Activated T-cell treated with anti-CD3 and anti-CD28 coated beads for 4 hours (primary cell): Measurements from ENCODE around the gene DCXR.
A peak's percentile ranks its signal among the peaks of the same experiment; 100 is the strongest.

Experiments
- DNase-seq: peaks from one replicate; pipeline ENCODE4 v3.0.0-alpha.2; 2020

The DCXR gene

GRCh38 chr17:82072827-82073226, 35.3 kb upstream of the DCXR start:
- DNase-seq: no peak

DNA sequence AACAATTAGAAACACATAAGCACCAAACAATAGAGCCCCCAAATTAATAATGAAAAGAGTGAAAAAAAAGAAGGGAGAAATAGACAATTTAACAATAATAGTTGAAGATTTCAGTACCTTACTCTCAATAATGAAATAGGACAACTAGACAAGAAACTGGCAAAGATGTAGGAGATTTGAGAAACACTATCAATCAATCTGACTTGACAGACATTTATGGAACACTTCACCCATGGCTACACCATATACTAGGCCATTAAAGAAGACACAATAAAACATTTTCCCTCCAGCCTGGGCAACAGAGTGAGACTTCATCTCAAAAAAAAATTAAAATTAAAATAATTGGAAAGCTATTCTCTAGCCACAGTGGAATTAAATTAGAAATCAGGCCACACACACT, 33.1 kb upstream of the DCXR start:
- no peak for DNase-seq

DNA sequence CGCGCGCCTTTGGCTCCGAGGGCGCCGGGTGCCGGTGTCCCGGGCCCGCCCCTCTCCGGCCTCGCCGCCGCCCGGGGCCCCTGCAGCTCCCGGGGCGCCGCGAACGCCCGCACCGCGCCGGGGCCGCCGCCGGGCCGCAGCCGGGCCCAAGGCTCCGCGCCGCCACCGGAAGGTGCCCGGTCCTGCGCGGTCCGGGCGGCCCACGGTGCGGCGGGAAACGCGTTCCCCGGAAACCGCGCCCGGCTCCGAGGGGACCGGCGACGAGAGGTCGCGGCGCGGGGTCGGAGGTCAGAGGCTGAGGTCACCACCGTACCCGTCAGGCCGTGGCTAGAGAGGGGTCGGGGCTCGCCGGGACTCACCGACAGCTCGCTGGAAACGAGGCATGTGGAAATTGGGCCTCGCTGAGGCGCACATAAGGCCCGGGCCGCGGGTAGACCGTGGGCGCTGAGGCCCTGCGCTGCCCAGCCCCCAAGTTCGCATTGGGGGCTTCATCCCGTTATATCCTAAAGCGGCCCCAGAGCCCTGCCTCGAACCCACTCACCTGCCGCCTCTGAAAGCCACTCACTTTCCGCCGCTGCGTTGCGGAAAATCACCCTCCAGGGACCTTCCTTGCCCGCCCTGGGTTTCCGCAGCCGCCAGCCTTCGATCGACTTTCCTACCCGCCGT, 28.3 kb upstream of the DCXR start, which contains the start of gene DUS1L:
DUS1L (minus strand) TSS at position 167 of the 666 bp plus-strand sequence. CDS start 745 bp downstream, outside the sequence.
- peak; percentile 58 for DNase-seq

DNA sequence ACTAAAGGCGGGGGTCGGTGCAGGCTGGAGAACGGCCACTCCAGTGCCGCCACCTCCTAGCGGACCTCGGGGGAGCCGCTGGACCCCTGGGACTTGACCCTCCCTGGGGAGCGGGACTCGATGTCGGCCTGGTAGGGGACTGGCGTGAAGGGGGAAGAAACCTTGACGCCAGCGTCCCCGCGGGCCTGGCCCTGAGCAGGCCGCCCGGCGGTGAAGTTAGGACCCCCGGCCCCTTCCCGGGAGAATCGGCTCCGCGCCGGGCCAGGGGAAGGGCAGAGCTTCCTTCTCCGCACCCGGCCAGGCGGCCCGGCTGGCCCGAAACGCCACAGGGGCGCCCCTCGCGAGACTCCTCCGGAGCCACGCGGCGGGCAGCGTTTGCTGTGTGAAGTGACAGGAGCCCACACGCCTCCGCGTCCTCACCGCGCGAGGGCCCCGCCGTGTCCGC, 27.7 kb upstream of the DCXR start:
- no peak for DNase-seq

DNA sequence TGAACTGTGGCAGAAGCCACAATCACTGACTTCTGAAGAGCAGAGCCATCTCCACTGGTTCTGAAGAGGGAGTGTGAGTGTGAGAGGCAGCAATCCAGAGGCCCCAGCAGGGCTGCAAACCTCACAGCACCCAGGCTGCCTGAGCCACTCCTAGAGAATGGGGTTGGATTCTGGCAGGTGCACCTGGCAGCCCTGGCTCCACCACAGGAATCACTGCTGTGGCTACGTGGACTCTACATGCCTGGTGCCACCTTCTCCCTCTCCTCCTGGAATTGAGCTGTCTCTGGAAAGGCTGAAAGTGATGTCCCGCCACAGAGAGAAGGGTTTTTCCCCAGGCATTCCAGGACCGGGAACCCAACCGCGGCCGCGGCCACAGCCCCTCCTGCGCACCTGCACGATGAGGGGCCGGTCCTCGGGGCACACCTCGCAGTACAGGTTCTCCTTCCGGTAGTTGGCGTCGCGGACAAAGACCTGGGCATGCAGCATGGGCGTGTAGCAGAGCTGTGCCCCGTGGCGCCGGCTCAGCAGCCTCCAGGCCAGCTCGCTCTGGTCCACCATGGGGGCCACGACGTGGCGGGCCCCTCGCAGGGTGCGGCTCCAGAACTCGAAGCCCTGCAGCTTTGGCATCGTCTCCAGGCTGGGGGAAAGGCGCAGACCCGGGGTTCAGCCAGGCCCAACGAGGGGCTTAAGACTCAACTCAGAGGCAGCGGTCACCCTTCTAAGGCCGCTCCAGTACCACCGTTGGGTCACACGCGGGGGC, 27.1 kb upstream of the DCXR start:
- no peak for DNase-seq

DNA sequence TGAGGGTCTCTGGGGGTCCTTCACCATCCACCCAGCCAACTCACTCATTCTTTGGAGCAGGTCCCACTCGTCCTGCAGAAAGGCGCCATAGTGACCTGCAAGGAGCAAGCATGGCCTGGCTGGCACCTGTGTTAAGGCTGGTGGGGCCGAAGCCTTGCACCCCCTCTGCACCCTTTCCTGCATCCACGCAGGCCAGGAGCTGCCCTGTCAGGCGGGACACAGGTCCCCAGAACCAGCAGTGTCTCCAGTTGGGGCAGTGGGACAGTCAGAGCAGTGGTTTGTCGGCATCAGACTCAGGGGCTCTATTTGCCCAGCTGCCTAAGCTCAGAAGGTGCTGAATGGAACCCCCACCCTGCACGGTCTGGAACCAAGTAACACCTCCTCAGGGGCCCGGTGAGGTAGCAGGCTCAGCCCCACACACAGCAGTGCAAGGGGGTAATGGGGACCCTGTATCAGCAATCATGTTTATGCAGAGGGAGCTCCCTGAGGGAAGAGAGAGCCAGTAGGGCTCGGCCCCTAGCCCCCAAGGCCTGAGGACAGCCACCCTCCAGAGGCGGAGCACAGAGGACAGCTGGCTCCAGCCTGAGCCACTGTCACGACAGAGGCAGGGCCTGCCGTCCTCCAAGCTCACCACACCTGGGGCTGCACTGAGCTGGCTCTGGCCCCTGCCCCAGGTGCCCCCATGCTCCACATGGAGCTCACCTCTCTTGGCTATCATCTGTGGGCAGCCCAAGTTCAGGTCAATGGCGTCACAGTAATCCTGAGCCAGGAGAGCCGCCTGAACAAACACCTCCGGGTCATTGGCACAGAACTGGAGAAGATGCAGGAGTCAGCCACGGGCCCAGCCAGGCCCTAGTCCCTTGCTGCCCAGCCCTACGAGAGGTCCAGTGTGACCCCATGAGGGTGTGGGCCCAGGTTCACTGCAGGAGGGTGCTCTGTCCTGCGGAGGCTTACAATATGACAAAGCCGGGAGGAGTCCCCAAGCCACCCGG, 26.2 kb upstream of the DCXR start:
- DNase-seq: no peak

GRCh38 chr17:82062984-82063368, 25.5 kb upstream of the DCXR start:
- DNase-seq: no peak

- DNase-seq: no peak
Observed at GRCh38 chr17:82062076-82062983, 24.8 kb upstream of the DCXR start.

GRCh38 chr17:82061047-82061925, 23.8 kb upstream of the DCXR start:
- no peak for DNase-seq

GRCh38 chr17:82060614-82061013, 23.1 kb upstream of the DCXR start:
- no peak for DNase-seq

GRCh38 chr17:82060001-82060380, 22.5 kb upstream of the DCXR start:
- no peak for DNase-seq

- DNase-seq: no peak
Observed at GRCh38 chr17:82059272-82060000, 21.9 kb upstream of the DCXR start.

- DNase-seq: no peak
Observed at GRCh38 chr17:82058855-82059249, 21.4 kb upstream of the DCXR start.

DNA sequence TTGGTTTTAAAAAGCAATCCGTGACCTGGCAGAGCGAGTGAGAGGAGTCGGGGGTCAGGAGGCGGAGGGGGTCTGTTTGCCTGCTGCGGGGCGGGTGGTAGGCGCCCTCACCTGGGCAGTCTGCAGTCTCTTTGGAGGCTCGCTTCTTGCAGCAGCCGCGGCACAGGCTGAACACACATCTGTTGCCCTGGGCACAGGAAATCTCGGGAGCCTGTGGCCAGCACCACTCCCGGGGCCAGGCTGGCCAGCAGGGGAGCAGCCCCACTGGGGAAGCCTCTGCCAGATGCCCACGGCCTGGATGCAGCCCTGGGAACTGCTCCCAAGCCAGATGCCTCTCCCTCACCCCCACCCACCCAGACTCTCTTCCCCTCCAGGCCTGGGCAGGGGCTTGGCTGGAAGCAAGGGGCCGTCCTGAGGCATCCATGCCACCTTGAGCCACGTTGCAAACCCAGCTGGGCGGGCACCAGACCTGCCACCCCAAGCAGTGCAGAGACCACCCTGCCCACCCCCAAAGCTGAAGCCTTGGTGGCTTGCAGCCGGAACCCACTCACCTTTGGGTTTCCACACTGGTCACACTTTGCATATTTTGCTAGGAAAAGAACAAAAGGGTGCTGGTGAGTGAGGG, 20.8 kb upstream of the DCXR start:
- DNase-seq: no peak

DNA sequence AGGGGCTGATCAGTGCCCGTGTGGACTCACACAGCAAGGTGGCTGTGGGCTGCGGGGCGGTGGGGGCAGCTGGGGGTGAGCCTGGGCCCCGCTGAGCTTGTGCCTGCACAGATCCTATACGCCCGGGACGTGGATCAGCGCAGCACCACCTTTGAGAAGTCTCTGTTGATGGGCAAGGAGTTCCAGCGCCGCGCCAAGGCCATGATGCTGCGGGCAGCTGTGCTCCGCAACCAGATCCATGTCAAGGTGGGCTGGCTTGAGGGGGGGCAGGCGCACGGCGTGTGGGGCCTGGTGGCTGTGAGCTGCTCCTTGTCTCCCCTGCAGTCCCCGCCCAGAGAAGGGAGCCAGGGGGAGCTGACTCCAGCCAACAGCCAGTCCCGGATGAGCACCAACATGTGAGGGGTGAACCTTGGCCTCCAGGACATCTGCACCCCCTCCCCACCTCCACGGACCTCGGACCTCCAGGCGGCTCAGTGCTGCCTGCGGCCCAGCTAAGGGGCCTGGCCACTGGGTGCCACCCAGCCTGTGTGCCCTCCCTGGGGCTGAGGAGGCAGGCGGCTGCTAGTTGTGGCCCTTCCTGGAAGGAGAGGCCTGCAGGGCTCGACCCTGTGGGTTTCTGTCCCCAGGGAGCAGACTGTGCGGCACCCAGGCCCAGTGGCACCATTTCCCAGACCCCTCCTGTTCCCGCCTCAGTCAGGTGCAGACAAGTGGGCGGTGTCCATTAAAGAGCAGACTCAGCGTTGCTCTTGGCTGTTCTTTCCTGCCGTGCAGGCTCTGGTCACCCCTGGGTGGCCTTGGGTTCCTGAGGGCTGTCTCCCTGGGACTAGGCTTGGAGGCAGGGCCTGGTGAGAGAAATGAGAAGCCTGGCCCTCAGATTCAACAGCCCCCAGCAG, 19.5 kb upstream of the DCXR start:
- no peak for DNase-seq

DNA sequence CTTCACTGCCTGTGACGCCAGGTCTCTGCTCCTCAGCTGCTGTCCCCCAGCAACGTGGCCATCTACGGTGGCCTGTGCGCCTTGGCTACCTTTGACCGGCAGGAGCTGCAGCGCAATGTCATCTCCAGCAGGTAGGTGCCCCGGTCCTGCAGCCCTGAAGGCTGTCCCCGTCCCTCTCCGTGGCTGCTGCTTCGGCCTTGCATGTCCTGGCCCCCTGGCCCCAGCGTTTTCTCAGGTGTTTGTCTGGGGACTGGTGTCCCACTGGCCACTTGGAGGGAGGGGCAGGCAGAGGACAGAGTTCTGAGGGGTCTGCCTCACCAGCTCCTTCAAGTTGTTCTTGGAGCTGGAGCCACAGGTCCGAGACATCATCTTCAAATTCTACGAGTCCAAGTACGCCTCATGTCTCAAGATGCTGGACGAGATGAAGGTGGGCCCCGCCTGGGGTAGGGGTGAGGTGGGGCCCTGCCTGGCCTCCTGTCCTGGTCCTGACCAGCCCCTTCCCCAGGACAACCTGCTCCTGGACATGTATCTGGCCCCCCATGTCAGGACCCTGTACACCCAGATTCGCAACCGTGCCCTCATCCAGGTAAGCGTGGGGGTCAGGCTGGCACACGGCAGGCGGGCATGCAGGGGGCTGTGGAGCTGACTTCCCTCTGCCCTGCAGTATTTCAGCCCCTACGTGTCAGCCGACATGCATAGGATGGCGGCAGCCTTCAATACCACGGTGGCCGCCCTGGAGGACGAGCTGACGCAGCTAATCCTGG, 18.6 kb upstream of the DCXR start:
- no peak for DNase-seq

DNA sequence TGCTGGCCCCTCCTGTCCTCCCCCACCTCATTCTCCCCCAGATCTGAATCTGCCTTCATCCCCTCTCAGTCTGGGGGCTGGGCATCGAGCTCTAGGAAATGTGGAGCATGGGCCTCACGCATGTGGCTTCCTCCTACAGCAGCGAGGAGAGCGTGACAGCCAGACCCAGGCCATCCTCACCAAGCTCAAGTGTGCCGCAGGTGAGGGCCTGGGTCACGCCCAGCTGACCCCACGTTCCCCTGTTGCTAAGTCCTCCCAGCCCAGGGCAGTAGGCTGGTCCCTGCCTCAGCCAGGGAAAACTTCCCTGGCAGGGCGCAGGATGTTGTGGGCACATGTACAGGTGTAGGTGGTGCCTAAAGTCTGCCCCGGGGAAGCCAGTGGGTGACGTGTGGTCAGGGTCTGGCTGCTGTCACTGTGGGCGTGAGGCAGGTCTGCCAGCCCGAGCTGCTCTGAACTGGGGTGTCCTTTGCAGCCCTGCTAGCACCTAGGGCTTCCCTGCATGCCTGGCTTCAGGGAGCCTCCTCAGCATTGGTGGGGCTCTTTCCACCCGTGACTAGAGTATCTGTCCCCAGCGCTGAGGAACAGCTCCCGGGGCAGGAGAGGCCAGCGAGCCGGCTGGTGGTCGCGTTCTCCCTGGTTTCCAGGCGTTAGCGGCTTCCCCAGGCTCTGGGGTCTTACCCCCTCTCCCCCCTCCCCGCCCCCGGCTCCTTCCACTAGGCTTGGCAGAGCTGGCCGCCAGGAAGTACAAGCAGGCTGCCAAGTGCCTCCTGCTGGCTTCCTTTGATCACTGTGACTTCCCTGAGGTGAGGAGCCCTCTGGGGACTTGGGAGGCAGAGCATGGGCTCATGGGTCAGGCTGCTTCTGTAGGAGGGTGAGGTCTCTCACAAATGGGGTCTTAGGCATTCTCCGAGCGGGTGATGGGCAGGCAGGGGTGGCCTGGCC, 17.8 kb upstream of the DCXR start:
- DNase-seq: no peak
